ENCODE results near the gene CCP110. TPM values are rescaled to one million over a fixed set of nuclear protein-coding genes. Genes with fewer than 3 reads are reported as not detected.

Gene CCP110
- total RNA-seq, 1 donor from 2014 or later, result 25.5 TPM

- no peak for TF ChIP-seq CTCF (IDR thresholded peaks at IDR 0.05; ENCODE audit: unreplicated experiment)
- Mint-ChIP-seq H3K4me1 (ENCODE audit: low read depth) (peaks cover 4% of the 10 kb centered on the region), H3K27ac (no peak overlapping the region), H3K36me3 (ENCODE audit: insufficient read depth) (peaks cover 9% of the 10 kb centered on the region), H3K4me3 (ENCODE audit: low read depth) (no peak overlapping the region), H3K27me3 (no peaks in the 10 kb centered on the region), H3K9me3 (ENCODE audit: low read depth) (peaks cover 5% of the 10 kb centered on the region)
- DNase-seq (ENCODE audit: low spot score, unreplicated experiment), result no peak
Observed at GRCh38 chr16:19560078-19560477, 36.3 kb downstream of the CCP110 start.

GRCh38 chr16:19563377-19563776, 39.6 kb downstream of the CCP110 start:
- TF ChIP-seq CTCF (IDR thresholded peaks at IDR 0.05; ENCODE audit: unreplicated experiment), result no peak
- Mint-ChIP-seq H3K9me3 (ENCODE audit: low read depth) (peaks cover 5% of the 10 kb centered on the region), H3K36me3 (ENCODE audit: insufficient read depth) (peaks cover 15% of the 10 kb centered on the region), H3K27me3 (no peaks in the 10 kb centered on the region), H3K27ac (no peak overlapping the region), H3K4me3 (ENCODE audit: low read depth) (no peak overlapping the region), H3K4me1 (ENCODE audit: low read depth) (no peaks in the 10 kb centered on the region)
- no peak for DNase-seq (ENCODE audit: low spot score, unreplicated experiment)

- Mint-ChIP-seq H3K27ac (no peak overlapping the region), H3K27me3 (no peaks in the 10 kb centered on the region), H3K4me1 (ENCODE audit: low read depth) (no peaks in the 10 kb centered on the region), H3K4me3 (ENCODE audit: low read depth) (no peak overlapping the region), H3K9me3 (ENCODE audit: low read depth) (peaks cover 5% of the 10 kb centered on the region), H3K36me3 (ENCODE audit: insufficient read depth) (peaks cover 19% of the 10 kb centered on the region)
- TF ChIP-seq CTCF (IDR thresholded peaks at IDR 0.05; ENCODE audit: unreplicated experiment), result no peak
- no peak for DNase-seq (ENCODE audit: low spot score, unreplicated experiment)
Observed at GRCh38 chr16:19566362-19566761, 42.6 kb downstream of the CCP110 start.

- no peak for TF ChIP-seq CTCF (IDR thresholded peaks at IDR 0.05; ENCODE audit: unreplicated experiment)
- no peaks in the 10 kb centered on the region for H3K4me1 Mint-ChIP-seq (ENCODE audit: low read depth)
- H3K4me3 Mint-ChIP-seq (ENCODE audit: low read depth), result no peak overlapping the region
- peaks cover 5% of the 10 kb centered on the region for H3K9me3 Mint-ChIP-seq (ENCODE audit: low read depth)
- H3K36me3 Mint-ChIP-seq (ENCODE audit: insufficient read depth), result peaks cover 15% of the 10 kb centered on the region
- no peaks in the 10 kb centered on the region for H3K27me3 Mint-ChIP-seq
- no peak overlapping the region for H3K27ac Mint-ChIP-seq
- no peak for DNase-seq (ENCODE audit: low spot score, unreplicated experiment)
Observed at GRCh38 chr16:19567560-19567959, 43.8 kb downstream of the CCP110 start.

GRCh38 chr16:19573997-19574396, 50.3 kb downstream of the CCP110 start:
- no peak for TF ChIP-seq CTCF (IDR thresholded peaks at IDR 0.05; ENCODE audit: unreplicated experiment)
- DNase-seq (ENCODE audit: low spot score, unreplicated experiment), result no peak
- peaks cover 2% of the 10 kb centered on the region for H3K9me3 Mint-ChIP-seq (ENCODE audit: low read depth)
- no peaks in the 10 kb centered on the region for H3K4me1 Mint-ChIP-seq (ENCODE audit: low read depth)
- H3K27me3 Mint-ChIP-seq, result no peaks in the 10 kb centered on the region
- H3K4me3 Mint-ChIP-seq (ENCODE audit: low read depth), result no peak overlapping the region
- peaks cover 32% of the 10 kb centered on the region for H3K36me3 Mint-ChIP-seq (ENCODE audit: insufficient read depth)
- H3K27ac Mint-ChIP-seq, result no peak overlapping the region

All from progenitor cell of endocrine pancreas (in vitro differentiated cells).